PC-9 (cell line): ENCODE measurements around the gene CCDC88C. TPM values are rescaled to one million over a fixed set of nuclear protein-coding genes. Genes with fewer than 3 reads are reported as not detected.

Source experiments
- BruUV-seq: library from RNA; stranded (reverse); fragments of 400-500 nt; replicated peaks from 2 replicates; lab custom pipeline; 2021; lab: Mats Ljungman, UMichigan
- CTCF ChIA-PET: fragments of 300-600 bp; sonication (Branson Sonifier 250); formaldehyde crosslinking; loops from one replicate; lab custom pipeline; 2022; ENCODE audit warnings: antibody characterized with exemption; lab: Charles Lee
- POLR2A ChIA-PET: fragments of 300-600 bp; sonication (Branson Sonifier 250); formaldehyde crosslinking; loops from one replicate; lab custom pipeline; 2022; ENCODE audit warnings: antibody characterized with exemption; ENCODE audit not compliant: unreplicated experiment; lab: Charles Lee
- DNase-seq, 2 experiments: peaks; one replicate each; pipeline versions ENCODE4 v3.0.0 to v3.0.0-alpha.2; 2015 to 2022; ENCODE audit warnings: mixed read lengths in 1 of 2
- H2AFZ ChIP-seq: fragments of 200-600 bp; sonication (generic); 2 replicates; pipeline ENCODE4 v1.8.1; 2017; ENCODE audit warnings: antibody characterized with exemption
- H3F3A ChIP-seq: fragments of 200-600 bp; sonication (generic); 2 replicates; pipeline ENCODE4 v1.8.1; 2017; ENCODE audit warnings: antibody characterized with exemption, mild to moderate bottlenecking, low read depth; ENCODE audit not compliant: insufficient read depth
- H3K27ac ChIP-seq: fragments of 200-600 bp; sonication (generic); 2 replicates; pipeline ENCODE4 v1.6.1; 2016; ENCODE audit warnings: mixed run types
- H3K27me3 ChIP-seq: fragments of 200-600 bp; sonication (generic); 2 replicates; pipeline ENCODE4 v1.6.1; 2016; ENCODE audit warnings: low read depth, mixed run types; ENCODE audit not compliant: insufficient read depth
- H3K36me3 ChIP-seq: fragments of 200-600 bp; sonication (generic); 2 replicates; pipeline ENCODE4 v1.6.1; 2016; ENCODE audit warnings: low read depth, mixed run types
- H3K4me1 ChIP-seq: fragments of 200-600 bp; sonication (generic); replicated peaks from 2 replicates; pipeline ENCODE4 v1.6.1; 2016; ENCODE audit warnings: mixed run types; ENCODE audit not compliant: insufficient read depth
- H3K4me2 ChIP-seq: fragments of 200-600 bp; sonication (generic); 2 replicates; pipeline ENCODE4 v1.6.1; 2017; ENCODE audit warnings: mixed run types
- H3K4me3 ChIP-seq: fragments of 200-600 bp; sonication (generic); 2 replicates; pipeline ENCODE4 v1.6.1; 2016; ENCODE audit warnings: mixed run types
- H3K79me2 ChIP-seq: fragments of 200-600 bp; sonication (generic); 2 replicates; pipeline ENCODE4 v1.6.1; 2017; ENCODE audit warnings: low read depth, mixed run types
- H3K9me2 ChIP-seq: fragments of 200-600 bp; sonication (generic); 2 replicates; pipeline ENCODE4 v1.8.1; 2017; ENCODE audit warnings: mild to moderate bottlenecking; ENCODE audit not compliant: insufficient read depth
- H3K9me3 ChIP-seq: fragments of 200-600 bp; sonication (generic); 2 replicates; pipeline ENCODE4 v1.8.1; 2016; ENCODE audit warnings: low read depth; ENCODE audit not compliant: insufficient read depth
- H4K20me1 ChIP-seq: fragments of 200-600 bp; sonication (generic); 2 replicates; pipeline ENCODE4 v1.8.1; 2017; ENCODE audit not compliant: insufficient read depth
- CTCF ChIP-seq: fragments of 200-600 bp; sonication (generic); conservative IDR thresholded peaks from 2 replicates; pipeline ENCODE4 v1.6.1; 2017; ENCODE audit warnings: mixed run types, antibody characterized with exemption, mild to moderate bottlenecking, moderate library complexity
- EZH2 ChIP-seq: fragments of 200-600 bp; sonication (generic); IDR thresholded peaks from 2 replicates; pipeline ENCODE4 v1.8.0; 2017; ENCODE audit warnings: antibody characterized with exemption, low read depth
- intact Hi-C: fragments of 100-400 bp; cut with micrococcal nuclease; formaldehyde crosslinking; loops from one replicate; pipeline ENCODE4 v1.10.0; 2022; ENCODE audit not compliant: unreplicated experiment
- total RNA-seq: library from RNA; stranded (reverse); gene quantifications from 2 replicates; pipeline ENCODE4 v1.2.3, GENCODE V29; 2021

The CCDC88C gene
- total RNA-seq, 1 experiment from 2014 or later = 7.4 TPM

- DNase-seq = no peak
- H3K36me3 ChIP-seq = no peaks in the 10 kb centered on the region
- H3F3A ChIP-seq = no peaks in the 10 kb centered on the region
- H3K9me3 ChIP-seq = no peaks in the 10 kb centered on the region
- no peak overlapping the region for H3K4me3 ChIP-seq
- no peaks in the 10 kb centered on the region for H4K20me1 ChIP-seq
- H3K27me3 ChIP-seq = no peaks in the 10 kb centered on the region
- POLR2A ChIA-PET = no interaction called here
- TF ChIP-seq CTCF (no peak), EZH2 (no peak)
- no peak overlapping the region for H3K27ac ChIP-seq
- intact Hi-C loops = no loop called here
- no TSS peak for BruUV-seq
- H3K9me2 ChIP-seq = no peaks in the 10 kb centered on the region
- no peak overlapping the region for H2AFZ ChIP-seq
- no peak overlapping the region for H3K4me2 ChIP-seq
- H3K79me2 ChIP-seq = no peaks in the 10 kb centered on the region
- CTCF ChIA-PET = no interaction called here
- no peaks in the 10 kb centered on the region for H3K4me1 ChIP-seq
These were observed 24.9 kb downstream of the CCDC88C start for GRCh38 chr14:91392623-91393303.

- ChIA-PET POLR2A (no interaction called here), CTCF (no interaction called here)
- H3K4me2 ChIP-seq = no peak overlapping the region
- TF ChIP-seq EZH2 (no peak), CTCF (no peak)
- no peak overlapping the region for H3K27ac ChIP-seq
- BruUV-seq = no TSS peak
- no peaks in the 10 kb centered on the region for H3K36me3 ChIP-seq
- H3F3A ChIP-seq = no peaks in the 10 kb centered on the region
- intact Hi-C loops = no loop called here
- H3K4me1 ChIP-seq = no peaks in the 10 kb centered on the region
- H2AFZ ChIP-seq = no peak overlapping the region
- H3K9me3 ChIP-seq = no peaks in the 10 kb centered on the region
- H3K79me2 ChIP-seq = no peaks in the 10 kb centered on the region
- H3K27me3 ChIP-seq = no peaks in the 10 kb centered on the region
- no peaks in the 10 kb centered on the region for H3K9me2 ChIP-seq
- H4K20me1 ChIP-seq = no peaks in the 10 kb centered on the region
- DNase-seq = no peak
- no peak overlapping the region for H3K4me3 ChIP-seq
These were observed 27.3 kb downstream of the CCDC88C start for GRCh38 chr14:91390165-91390778.

GRCh38 chr14:91389150-91389549 lies 28.5 kb downstream of the CCDC88C start:
- BruUV-seq = no TSS peak
- Histone ChIP-seq H4K20me1 (no peaks in the 10 kb centered on the region), H3K4me1 (peaks cover 3% of the 10 kb centered on the region; the same call in 1 of the 2 replicates), H3K4me2 (no peak overlapping the region), H3K9me3 (no peaks in the 10 kb centered on the region), H2AFZ (no peak overlapping the region), H3K4me3 (no peak overlapping the region), H3F3A (peaks cover under 1% of the 10 kb centered on the region; the same call in 1 of the 2 replicates), H3K36me3 (no peaks in the 10 kb centered on the region), H3K27me3 (no peaks in the 10 kb centered on the region), H3K79me2 (no peaks in the 10 kb centered on the region), H3K9me2 (no peaks in the 10 kb centered on the region), H3K27ac (no peak overlapping the region)
- no peak for DNase-seq
- CTCF ChIA-PET = no interaction called here
- POLR2A ChIA-PET = no interaction called here
- TF ChIP-seq CTCF (no peak), EZH2 (no peak)
- intact Hi-C loops = no loop called here
